HG03439 (cell line): ENCODE results near the gene P2RY14.

Source experiments
- ATAC-seq: cut with Tn5 transposase; IDR thresholded peaks from one replicate; pipeline ENCODE4 v1.9.1; 2021; ENCODE audit warnings: mild to moderate bottlenecking, moderate library complexity; ENCODE audit not compliant: unreplicated experiment

P2RY14 gene

GRCh38 chr3:151303751-151304150, 25.4 kb upstream of the P2RY14 start:
- no peak for ATAC-seq

GRCh38 chr3:151301787-151302186, 23.4 kb upstream of the P2RY14 start:
- ATAC-seq, result no peak

GRCh38 chr3:151300539-151300938, 22.2 kb upstream of the P2RY14 start:
- ATAC-seq, result no peak

GRCh38 chr3:151299006-151299405, 20.7 kb upstream of the P2RY14 start:
- ATAC-seq, result no peak

- ATAC-seq, result no peak
These were observed 19.1 kb upstream of the P2RY14 start for GRCh38 chr3:151297429-151297828.

GRCh38 chr3:151296226-151296625, 17.9 kb upstream of the P2RY14 start:
- ATAC-seq, result no peak

- ATAC-seq, result no peak
These were observed 14.8 kb upstream of the P2RY14 start for GRCh38 chr3:151293127-151293526.

- no peak for ATAC-seq
These were observed 12.3 kb upstream of the P2RY14 start for GRCh38 chr3:151290673-151291072.

GRCh38 chr3:151289445-151289844, 11.1 kb upstream of the P2RY14 start:
- no peak for ATAC-seq

- no peak for ATAC-seq
These were observed 7.6 kb upstream of the P2RY14 start for GRCh38 chr3:151285940-151286339.

- no peak for ATAC-seq
These were observed 5.6 kb upstream of the P2RY14 start for GRCh38 chr3:151283907-151284461.

- ATAC-seq, result no peak
These were observed 5.0 kb upstream of the P2RY14 start for GRCh38 chr3:151283387-151283786.

GRCh38 chr3:151282921-151283320, 4.6 kb upstream of the P2RY14 start:
- no peak for ATAC-seq

- ATAC-seq, result no peak
These were observed 3.5 kb upstream of the P2RY14 start for GRCh38 chr3:151281671-151282324.

- no peak for ATAC-seq
These were observed 1.7 kb downstream of the P2RY14 start for GRCh38 chr3:151276687-151277042.

GRCh38 chr3:151276038-151276686, 2.2 kb downstream of the P2RY14 start:
- no peak for ATAC-seq

GRCh38 chr3:151275091-151275490, 3.3 kb downstream of the P2RY14 start:
- ATAC-seq, result no peak

- no peak for ATAC-seq
These were observed 8.7 kb downstream of the P2RY14 start for GRCh38 chr3:151269631-151270030.

- peak; percentile 33 for ATAC-seq
These were observed 9.8 kb downstream of the P2RY14 start for GRCh38 chr3:151268267-151269235.

- ATAC-seq, result no peak
These were observed 11.3 kb downstream of the P2RY14 start for GRCh38 chr3:151267066-151267465.

GRCh38 chr3:151265866-151266265, 12.5 kb downstream of the P2RY14 start:
- ATAC-seq, result peak; percentile 99
